GM19043 (cell line): Measurements from ENCODE around the gene ARHGEF12.

Source experiments
- ATAC-seq: cut with Tn5 transposase; IDR thresholded peaks from one replicate; pipeline ENCODE4 v1.9.1; 2021; ENCODE audit warnings: low read depth; ENCODE audit not compliant: unreplicated experiment

Gene ARHGEF12

DNA sequence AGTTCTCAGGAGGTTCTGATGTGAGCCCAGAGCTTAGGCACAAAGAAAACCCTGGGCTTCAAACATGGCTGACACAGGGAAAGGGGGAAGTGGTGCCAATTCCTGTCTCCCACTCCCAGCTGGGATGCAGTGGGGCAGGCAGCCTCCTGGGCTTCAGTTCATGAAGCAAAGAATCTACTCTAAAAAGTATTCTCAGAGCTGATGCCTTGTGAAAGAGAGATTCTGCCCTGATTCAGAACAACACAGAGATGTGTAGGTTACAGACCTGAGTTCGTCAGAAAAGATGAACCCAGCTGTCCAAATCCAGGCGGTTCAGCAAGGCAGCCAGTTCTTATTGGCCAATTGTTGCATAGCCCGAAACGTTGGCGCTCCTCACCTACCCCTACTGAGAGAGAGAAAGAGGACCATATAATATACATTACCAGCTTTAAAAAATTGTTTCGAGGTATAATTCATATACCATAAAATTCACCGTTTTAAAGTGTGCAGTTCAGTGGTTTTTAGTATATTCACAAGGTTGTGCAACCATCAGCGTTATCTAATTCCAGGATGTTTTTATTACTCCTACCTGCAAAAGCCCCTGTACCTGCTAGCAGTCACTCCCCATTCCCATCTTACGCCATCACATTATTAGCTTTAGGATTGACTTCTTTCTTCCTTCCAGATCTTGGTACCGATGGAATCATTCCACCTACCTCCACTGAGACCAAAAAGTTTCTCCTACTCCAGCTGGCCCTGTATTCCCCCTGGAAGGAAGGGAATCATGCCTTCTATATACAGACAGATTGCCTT is 18.3 kb upstream of the ARHGEF12 start:
- ATAC-seq, result no peak

DNA sequence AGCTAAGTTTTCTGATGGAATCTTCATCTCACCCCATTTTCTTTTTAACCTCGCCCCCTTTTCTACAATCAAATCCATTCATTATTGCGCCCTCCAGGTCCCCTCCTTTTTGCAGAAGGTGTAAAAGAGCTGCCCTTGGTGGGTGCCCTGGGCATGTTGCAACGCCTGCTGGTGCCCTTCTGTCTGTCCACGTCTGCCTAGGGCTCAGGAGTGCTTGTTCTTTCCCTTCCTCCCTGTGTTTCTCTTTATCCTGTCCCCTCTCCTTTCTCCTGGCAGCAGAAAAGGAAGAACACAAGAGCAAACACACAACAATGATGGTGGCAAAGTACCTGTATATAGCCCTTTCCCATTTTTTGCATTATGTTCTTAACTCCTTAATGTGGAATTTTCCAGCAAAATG is 17.3 kb upstream of the ARHGEF12 start:
- ATAC-seq, result no peak

DNA sequence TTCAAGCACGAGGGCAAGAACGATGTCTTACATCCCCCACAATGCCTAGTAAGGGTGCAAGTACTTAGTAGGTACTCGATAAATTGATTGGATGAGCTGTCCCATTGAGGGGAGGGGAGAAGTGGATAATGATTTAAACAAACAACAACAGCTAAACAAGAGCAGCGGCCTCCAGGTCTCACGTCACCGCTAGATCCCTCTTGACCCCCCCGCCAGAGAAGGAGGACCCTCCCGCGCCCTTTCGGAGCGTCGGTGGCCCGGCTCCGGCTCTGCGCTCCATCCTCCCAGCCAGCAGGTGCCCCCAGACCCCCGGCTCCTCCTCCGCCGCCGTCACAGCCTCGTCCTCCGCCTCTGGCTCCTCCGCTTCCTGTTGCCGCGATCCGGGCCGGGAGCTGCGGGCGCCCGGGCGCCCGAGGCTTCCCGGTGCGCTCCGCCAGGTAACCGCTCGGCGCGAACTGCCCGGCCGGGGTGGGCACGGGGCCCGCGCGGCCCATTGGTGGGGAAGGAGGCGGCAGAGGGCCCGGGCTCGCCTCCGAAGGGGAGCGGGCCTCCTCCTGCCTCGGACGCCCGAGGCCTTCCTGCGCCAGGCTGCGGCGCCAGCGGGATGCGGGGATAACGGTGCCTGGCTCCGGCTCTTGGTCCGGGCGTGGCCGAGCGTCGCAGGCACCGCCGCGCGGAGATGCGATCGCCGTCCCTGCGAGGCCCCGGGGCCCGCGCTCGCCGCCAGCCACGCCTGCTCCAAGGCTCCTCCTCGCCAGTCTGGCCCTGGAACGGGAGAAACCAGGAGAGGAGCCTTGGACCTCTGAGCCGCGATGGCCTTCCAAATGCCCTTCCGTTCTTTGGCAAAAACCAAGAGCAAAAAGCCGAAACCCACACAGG is 11.0 kb upstream of the ARHGEF12 start, which contains the start of gene TLCD5:
Gene TLCD5 (plus strand): TSS at position 368 of the 879 bp plus-strand sequence. CDS start 2,143 bp downstream, outside the sequence.
- ATAC-seq, result peak; percentile 70

DNA sequence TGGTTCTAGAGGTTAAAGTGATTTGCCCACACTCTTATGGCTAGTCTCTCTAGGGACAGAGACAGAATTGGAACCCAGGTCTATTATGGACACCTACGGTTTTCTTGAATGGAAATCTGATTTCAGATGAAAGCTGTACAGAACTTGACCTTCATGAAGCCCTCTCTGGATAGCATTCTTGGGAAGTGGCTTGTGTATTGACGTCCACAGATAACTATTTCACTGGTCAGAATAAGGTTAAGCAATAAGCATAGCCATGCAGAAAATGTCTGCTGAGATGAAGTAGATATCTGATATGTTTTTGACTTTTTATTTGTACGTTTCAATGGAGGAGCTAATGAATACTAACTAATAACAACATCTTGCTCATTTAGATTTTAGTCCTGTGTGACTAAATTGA is 10.0 kb upstream of the ARHGEF12 start:
- ATAC-seq, result no peak

DNA sequence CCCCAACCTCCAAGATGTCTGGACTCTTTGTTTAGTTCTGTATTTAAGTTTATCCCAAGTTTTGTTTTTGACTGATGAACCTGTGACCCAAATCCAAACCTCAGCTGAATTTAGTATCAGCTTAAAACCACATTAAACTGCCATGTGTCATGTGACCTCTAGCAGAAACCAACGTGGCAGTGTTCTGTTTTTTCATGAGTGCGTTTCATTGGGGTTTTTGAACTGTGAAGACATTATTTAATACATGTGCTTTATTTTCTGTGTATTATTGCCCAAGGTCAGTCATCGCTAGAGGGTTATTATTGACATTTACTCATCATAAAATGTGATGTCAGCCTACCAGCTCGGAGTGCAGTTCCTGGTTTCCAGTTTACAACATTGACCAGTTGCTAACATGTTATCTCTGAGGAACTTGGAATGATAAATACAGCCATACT is 9.3 kb upstream of the ARHGEF12 start:
- ATAC-seq, result no peak

DNA sequence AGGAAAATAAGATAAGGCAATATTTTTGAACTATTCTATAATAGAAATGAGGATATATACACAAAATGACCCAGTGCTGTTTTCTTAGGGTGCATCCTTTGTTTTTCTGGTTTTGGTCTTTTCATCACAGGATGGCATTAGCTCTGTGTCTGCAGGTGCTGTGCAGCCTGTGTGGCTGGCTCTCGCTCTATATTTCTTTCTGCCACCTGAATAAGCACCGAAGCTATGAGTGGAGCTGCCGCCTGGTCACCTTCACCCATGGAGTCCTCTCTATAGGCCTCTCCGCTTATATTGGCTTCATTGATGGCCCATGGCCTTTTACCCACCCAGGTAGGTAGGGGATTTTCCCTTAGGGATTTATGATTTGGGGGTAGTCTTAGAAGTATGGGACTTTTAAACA is 8.9 kb upstream of the ARHGEF12 start:
- ATAC-seq, result no peak

DNA sequence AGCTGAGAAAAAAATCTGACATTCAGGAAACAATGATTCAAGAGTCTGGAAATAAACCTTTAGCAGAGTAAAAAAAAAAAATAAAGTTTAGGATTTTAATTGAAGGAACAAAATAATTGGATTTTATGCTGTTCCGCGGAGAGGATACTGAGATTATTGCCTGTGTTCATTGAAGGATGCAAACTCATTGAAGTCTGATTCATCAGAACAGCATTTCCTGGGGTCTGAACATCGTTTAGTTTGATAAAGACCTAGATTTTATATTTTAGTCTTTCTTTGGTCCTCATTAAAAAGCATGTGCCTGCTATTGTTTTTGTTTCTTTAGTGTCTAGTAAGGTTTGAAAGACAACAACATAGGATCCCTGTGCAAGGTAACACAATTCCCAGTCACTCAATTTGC is 6.7 kb upstream of the ARHGEF12 start:
- ATAC-seq, result no peak

DNA sequence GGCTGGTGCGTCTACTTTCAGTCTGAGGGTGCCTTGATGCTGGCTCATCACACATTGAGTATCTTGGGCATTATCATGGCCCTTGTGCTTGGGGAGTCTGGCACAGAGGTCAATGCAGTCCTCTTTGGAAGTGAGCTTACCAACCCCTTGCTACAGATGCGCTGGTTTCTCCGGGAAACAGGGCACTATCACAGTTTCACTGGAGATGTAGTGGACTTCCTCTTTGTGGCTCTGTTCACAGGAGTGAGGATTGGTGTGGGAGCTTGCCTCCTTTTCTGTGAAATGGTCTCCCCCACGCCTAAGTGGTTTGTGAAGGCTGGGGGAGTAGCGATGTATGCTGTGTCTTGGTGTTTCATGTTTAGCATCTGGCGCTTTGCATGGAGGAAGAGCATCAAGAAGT is 6.2 kb upstream of the ARHGEF12 start:
- no peak for ATAC-seq

DNA sequence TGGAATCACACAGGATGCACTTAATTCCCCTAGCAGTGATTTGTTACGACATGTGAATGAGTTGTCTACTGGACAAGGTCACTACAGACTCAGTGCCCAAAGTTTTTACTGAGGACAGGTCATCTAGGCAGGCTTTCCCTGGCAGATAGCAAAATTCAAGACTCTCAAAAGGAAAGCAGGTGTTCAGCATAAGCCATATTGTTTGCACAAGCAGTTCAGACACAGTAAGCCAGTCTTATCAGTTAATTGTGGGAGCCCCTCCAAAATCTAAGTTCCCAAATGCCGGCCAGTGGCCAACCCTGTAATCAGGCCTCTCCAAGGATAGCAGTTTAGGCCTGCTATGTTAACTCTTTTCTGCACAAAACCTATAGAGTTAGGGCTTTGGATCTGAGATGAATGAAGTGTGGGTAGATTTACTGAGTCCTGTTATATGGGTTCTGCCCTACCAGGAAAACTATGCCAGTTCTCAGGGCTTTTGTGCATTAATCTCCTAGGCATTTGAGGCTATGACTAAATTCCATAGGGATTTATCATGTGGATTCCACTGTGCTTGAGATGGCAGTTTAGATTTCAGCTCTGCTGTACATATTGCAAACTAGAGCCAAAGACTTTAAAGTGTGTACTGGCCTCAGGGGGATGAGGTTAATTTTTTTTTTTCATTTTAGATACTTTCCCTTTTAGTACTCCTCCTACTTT is 4.8 kb upstream of the ARHGEF12 start:
- ATAC-seq, result no peak

DNA sequence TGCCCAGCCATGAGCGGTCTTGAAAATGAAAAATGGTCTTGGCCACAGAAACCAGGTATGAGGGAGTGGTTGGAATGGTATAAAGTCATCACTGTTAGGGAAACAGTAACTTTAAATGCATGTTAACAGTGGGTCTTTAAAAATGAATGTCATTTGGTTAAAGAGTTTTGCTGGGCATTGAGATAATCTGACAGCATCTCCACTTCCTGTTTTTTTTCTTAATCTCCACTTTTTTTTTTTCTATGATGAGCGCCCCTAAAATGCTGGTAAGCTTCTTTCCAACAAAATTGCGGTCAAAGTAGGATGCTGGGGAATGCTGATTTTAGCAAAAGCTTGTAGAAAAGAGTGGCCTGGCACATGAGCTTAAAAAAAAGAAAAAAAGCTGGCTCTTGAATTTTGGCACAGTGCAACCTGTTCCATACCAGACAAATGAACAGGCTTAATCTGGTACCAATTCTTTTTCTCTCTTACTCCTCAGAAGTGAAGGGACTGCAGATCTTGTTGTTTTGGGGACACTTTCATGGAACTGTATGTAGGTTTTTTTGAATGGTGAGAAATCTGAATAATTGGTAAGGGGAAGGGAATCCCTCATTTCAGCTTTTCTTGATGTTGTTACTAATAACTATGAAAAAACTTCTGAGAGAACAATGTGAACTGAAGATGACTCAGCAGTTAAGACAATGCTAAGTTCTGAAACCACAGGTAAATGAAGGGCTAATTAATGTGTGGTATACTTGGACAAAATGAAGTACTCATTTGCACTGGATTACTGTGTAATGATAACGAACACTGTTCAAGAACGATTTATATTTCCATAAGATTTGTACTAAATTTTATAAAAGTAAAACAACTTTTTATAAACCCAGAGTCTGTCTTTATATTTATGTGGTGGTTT is 3.1 kb upstream of the ARHGEF12 start:
- ATAC-seq, result no peak

DNA sequence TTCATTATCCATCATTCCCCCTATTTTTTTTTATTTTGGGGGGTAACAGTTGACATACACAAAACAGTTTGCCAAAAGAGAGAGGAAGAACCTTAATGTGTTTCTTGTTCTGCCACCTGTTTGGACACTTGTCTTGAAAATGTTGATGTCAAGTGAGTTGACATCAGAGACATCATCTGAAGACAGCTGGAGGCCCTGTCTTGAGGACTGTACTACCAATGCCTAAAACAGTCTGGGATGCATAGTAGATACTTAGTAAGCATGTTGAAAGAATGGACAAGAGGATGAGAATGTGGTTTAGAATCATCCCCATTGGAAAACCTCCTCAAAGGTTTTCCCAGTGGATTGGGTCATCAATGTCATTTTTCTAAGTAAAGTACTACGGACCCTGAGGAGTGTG is 2.4 kb upstream of the ARHGEF12 start:
- ATAC-seq, result no peak

DNA sequence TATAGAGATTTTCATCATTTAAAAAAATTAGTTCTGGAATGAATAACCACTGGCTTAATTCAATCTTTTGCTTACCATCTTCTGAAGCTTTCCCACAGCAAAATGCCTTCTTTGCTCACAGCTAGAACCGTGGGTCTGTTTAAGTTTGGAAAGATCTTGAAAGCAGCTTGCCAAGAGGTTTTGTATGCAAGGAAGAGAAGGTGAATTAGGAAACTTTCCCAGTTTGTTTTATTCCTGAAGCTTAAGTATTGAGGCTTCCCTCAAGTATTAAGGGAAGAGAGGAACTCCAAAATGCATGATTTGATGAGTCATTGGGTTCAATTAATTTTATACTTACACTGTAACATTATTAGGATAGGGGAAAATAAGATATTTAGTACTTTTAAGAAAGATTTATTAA is 1.9 kb upstream of the ARHGEF12 start:
- ATAC-seq, result no peak

DNA sequence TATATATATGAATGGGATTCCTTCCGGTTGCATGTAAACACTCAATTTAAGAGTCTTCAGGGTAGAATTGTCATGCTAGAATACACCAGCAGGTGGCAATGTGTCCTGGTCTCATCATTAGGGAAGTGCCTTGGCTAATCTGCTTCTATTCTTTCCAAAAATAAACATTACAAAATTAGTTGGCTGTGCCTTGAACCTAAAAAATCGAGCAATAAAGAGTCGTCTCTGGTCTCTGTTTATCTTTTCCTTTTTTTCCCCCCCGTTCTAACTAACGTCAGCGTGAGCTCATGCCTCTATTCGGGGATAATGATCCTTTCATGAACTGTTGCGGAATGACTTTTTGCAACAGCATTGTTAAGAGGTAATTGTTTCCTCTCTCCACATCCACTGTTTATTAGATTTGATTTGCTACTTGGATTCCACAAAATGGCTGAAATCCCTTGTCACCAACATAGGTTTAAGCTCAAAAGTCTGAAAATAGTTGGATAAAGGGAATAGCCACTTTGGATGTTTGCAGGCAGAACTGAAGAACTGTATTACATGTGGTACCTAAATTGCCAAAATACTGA is 1.2 kb upstream of the ARHGEF12 start:
- ATAC-seq, result no peak

DNA sequence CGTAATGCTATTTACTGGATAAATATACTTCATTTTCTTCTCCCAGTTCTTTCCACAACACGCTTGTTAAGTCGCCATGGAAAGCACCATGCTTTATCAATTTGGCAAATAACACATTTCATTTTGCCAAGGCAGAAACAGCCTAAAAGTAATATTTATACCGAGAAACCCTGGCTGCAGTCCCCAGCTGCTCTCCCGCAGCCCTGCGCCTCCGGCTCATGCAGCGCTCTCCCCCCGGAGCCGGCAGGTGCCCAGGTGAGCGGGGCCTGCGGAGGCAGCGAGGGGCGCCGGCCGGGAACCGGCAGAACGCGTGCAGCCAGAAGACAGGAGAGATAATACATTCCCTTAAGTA is 681 bp upstream of the ARHGEF12 start:
- peak; percentile 16 for ATAC-seq

DNA sequence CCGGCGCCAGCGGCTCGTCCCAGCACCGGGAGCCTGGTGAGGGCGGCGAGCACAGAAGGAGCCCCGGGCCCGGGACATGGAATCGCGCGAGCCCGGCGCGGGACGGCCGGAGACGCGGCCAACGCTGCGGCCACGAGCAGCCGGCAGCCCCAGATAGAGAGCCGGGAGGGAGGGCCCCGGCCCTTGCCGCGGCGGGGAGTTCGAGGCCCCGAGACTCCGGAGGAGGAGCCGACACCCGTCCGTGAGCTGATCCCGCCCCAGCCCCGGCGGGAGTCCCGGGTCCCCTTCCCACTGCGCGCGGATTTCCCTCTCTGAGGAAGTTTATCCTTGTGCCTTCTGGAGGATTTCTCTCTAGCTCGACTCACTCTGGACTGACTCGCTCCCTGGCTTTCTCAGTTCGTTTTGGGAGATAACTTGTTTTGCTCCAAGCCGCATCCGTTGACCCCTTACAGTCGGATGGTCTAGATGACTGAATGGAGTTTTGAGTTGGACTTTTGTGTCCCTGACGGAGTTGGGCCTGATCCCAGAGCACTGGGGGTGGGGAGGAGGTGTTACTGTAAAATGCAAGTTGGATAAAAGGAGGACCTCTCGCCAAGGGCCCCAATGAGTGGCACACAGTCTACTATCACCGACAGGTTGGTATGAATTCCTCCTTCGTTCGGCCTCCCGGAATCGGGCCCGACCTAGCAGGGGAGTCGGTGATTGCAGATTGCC is 585 bp downstream of the ARHGEF12 start:
- ATAC-seq, result peak; percentile 24

DNA sequence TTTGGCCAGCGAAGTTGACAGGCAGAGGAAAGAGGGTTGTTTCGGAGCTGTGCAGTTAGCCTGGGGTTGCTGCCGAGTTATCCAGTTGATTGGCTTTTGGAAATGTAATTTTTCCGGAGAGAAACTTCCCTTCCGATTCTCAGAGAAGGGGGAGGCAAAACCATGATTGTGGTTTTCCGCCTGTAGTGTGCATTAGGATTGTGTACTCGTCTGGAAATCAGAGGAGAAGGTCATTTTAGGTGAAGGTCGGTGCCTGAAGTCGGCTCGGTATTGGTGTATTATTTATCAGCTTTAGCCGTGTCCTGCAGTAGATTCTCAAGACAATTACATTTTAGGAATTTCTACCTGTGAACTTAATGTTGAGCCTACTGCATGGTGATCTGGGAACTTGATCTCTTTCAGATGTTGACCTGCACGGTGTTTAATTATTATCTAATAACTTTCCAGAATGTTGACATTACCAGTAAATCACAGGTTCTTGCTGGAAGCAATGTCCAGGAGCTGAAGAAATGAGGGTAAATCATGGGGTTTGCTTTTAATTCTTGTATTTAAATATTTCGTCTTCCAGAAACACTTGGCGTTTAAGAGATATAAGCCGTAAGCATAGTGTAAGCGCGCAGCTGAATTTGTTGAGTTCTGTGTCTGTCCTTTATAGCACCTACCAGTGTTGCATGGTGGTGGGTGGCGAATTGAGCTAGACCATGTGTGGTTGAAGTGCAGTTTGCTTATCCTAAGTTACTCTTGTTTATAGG is 1.3 kb downstream of the ARHGEF12 start:
- no peak for ATAC-seq

DNA sequence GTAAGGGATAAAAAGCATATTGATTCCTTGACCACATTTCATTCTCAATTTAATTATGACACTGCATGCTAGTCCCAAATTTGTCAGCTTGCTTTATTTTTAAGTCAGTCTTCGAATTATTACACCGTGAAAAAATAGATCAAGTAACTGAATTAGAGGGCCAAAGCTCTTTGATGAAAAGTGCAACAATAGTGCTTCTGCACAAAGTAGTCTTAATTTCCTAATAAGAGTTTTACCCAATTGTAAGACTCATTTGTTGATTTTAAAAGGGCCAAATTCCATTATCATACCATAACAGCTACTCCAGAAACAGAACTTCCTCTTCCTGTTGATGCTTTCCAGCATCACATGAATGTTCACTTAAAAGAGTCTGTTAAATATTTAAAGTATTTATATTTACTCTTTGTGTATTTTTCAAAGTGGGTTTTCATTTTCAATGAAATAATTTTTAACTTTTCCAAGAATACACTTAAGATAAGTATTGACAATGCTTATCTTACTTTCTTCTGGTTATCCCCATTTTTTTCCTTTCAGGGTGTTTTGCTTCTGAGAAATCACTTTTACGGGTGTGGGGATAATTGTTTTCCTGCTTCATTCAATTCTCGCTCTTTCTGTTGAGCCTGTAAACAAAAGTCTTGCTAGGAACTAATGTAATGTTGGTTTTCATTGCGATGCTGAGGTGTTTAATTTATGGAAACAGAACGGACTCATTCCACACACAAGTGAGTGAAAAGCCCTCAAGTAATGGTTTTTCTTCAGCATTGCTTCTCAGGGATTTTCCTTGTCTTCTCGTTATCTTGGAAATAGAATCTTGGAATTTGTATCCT is 2.1 kb downstream of the ARHGEF12 start:
- ATAC-seq, result no peak
